Urinary bladder (tissue), 4 donors: Measurements from ENCODE around the gene CUZD1. TPM values are rescaled to one million over a fixed set of nuclear protein-coding genes. Genes with fewer than 3 reads are reported as not detected.

ENCODE experiments used
- DNase-seq: peaks from one replicate; pipeline ENCODE4 v3.0.0-alpha.2; 2015; ENCODE audit errors: extremely low spot score
- H3K27ac ChIP-seq: one replicate; pipeline ENCODE4 v1.5.1; 2013; ENCODE audit warnings: low read depth, mild to moderate bottlenecking, moderate library complexity
- H3K36me3 ChIP-seq: one replicate; pipeline ENCODE4 v1.6.1; 2013; ENCODE audit warnings: mild to moderate bottlenecking, moderate library complexity; ENCODE audit not compliant: insufficient read depth
- H3K4me1 ChIP-seq: one replicate; pipeline ENCODE4 v1.6.1; 2013; ENCODE audit warnings: mild to moderate bottlenecking, moderate library complexity; ENCODE audit not compliant: insufficient read depth
- H3K4me3 ChIP-seq: one replicate; pipeline ENCODE4 v1.5.1; 2013; ENCODE audit warnings: low read depth, low read length
- whole genome bisulfite sequencing: extraction: QIAGEN DNeasy Blood & Tissue Kit; methylation state at CpG from one replicate; pipeline ENCODE4 v1.1.7; 2013; 5-methylcytosine and 5-hydroxymethylcytosine counted together
- polyA plus RNA-seq: library from polyadenylated mRNA; stranded (reverse); fragments of 200-250 nt; gene quantifications from one replicate; pipeline ENCODE4 v1.2.3, GENCODE V29; 2013
- total RNA-seq: library from RNA; depleted of rRNA; stranded (reverse); fragments of >200 nt; gene quantifications from one replicate; pipeline ENCODE4 v1.2.3, GENCODE V29; 2014
- donor health status: healthy with polysubstance abuse.
- donor health status: healthy.

The CUZD1 gene
- total and polyA plus RNA-seq, 2 donors = 0.56 to 0.63 TPM

DNA sequence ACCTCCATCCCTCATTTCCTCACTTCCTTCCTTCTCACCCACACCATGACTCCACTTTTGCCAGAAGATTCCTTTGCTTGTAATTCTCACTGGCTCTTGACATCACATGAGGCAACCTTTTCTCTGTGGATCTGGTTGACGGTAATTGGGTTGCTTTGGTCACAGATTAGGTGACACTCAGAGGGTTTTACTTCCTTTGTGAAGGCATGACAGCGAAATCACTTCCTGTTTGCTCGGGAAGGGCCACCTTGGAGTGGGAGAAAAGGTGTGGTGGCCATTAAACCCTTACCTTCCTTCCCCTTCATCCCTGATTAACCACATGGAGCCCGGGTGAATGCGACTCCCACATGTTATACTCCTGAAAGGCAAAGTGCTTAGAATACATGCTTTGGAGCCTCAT is 30.2 kb downstream of the CUZD1 start:
- no peaks in the 10 kb centered on the region for H3K36me3 ChIP-seq
- no peaks in the 10 kb centered on the region for H3K4me1 ChIP-seq
- no peak for DNase-seq
- no peak overlapping the region for H3K4me3 ChIP-seq
- 73% methylated on average over 5 of the region's 5 CpGs for WGBS
- no peak overlapping the region for H3K27ac ChIP-seq

GRCh38 chr10:122814493-122814892 is 31.2 kb downstream of the CUZD1 start:
- Histone ChIP-seq H3K36me3 (no peaks in the 10 kb centered on the region), H3K4me1 (no peaks in the 10 kb centered on the region), H3K4me3 (no peak overlapping the region), H3K27ac (no peak overlapping the region)
- WGBS = 63% methylated on average over 2 of the region's 2 CpGs
- no peak for DNase-seq

DNA sequence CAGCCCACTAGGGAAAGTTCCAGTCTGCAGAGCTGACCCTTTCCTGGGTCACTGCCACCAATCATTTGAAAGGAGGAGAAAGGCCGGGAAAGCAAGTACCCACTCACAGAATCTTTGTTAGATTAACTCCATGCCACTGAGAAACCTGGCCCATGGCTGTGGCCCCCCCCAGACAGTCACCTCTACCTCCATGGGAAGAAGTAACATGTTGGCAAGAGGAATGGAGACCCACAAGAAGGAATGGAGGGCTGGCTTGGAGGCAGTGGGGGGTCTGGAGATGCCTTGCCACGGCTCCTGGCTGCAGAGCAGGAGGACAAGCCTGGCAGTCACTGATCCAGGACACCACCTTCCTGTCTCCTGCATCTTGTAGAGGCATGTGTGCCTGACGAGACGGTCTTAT is 32.9 kb downstream of the CUZD1 start:
- H3K36me3 ChIP-seq = no peaks in the 10 kb centered on the region
- no peak overlapping the region for H3K4me3 ChIP-seq
- 72% methylated on average over 4 of the region's 4 CpGs for WGBS
- H3K4me1 ChIP-seq = no peaks in the 10 kb centered on the region
- no peak for DNase-seq
- H3K27ac ChIP-seq = no peak overlapping the region

DNA sequence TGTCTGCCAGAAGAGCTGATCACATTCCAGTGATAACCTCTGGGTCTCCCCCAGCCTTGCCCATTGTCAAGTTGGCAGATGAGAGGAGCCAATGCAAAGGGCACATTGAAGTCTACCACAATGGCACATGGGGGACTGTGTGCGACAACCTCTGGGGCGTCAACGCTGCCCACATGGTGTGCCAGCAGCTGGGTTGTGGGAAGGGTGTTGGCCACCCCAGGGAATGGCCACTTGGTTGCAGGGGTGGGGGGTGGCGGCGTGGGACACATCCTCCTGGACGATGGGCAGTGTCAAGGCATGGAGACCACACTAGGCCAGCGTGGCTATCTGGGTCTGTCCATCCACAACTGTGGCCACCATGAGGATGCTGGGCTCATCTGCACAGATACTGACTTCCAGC is 43.4 kb downstream of the CUZD1 start:
- Histone ChIP-seq H3K4me1 (no peaks in the 10 kb centered on the region), H3K4me3 (no peak overlapping the region), H3K36me3 (no peaks in the 10 kb centered on the region), H3K27ac (no peak overlapping the region)
- no peak for DNase-seq
- 90% methylated on average over 7 of the region's 7 CpGs for WGBS

- Histone ChIP-seq H3K27ac (no peak overlapping the region), H3K4me1 (no peaks in the 10 kb centered on the region), H3K4me3 (no peak overlapping the region), H3K36me3 (no peaks in the 10 kb centered on the region)
- no peak for DNase-seq
- 86% methylated on average over 12 of the region's 12 CpGs for WGBS
Measured at GRCh38 chr10:122798704-122799231, 46.9 kb downstream of the CUZD1 start.

DNA sequence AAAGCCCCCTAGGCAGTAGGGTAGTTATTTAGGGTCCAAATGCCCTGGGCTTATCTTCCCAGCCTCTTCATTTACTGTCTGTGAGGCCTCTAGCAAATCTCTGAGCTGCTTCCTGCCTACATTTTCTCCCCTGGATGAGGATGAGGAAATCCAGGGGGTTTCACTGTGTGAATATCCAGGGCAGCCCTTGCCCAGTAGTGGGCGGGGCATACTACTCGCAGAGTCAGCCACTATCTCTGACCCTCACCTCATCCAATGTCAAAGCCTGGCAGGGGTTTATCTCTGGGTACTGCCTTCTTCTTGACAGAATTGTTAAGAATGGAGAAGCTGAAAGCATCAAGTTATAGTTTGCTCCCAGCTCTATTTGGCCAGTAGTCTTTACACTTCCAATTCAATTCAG is 48.9 kb downstream of the CUZD1 start:
- Histone ChIP-seq H3K36me3 (no peaks in the 10 kb centered on the region), H3K27ac (no peak overlapping the region), H3K4me1 (no peaks in the 10 kb centered on the region), H3K4me3 (no peak overlapping the region)
- no peak for DNase-seq
- 45% methylated on average over 2 of the region's 2 CpGs for WGBS

GRCh38 chr10:122795924-122796323 is 49.7 kb downstream of the CUZD1 start:
- DNase-seq = no peak

GRCh38 chr10:122786269-122786668 is 59.4 kb downstream of the CUZD1 start:
- no peak for DNase-seq
- Histone ChIP-seq H3K4me3 (no peak overlapping the region), H3K36me3 (no peaks in the 10 kb centered on the region), H3K27ac (no peak overlapping the region), H3K4me1 (no peaks in the 10 kb centered on the region)
- WGBS = 6% methylated on average over 3 of the region's 3 CpGs

More at GRCh38 chr10:122795924-122796323, 49.7 kb downstream of the CUZD1 start:
- H3K36me3 ChIP-seq = no peaks in the 10 kb centered on the region
- H3K4me1 ChIP-seq = no peaks in the 10 kb centered on the region
- H3K4me3 ChIP-seq = no peak overlapping the region
- WGBS = 67% methylated on average over 5 of the region's 5 CpGs
- no peak overlapping the region for H3K27ac ChIP-seq

- WGBS = 63% methylated on average over 1 of the region's 1 CpG
- H3K4me1 ChIP-seq = no peaks in the 10 kb centered on the region
- no peaks in the 10 kb centered on the region for H3K36me3 ChIP-seq
- H3K27ac ChIP-seq = no peak overlapping the region
- no peak for DNase-seq
- H3K4me3 ChIP-seq = no peak overlapping the region
Measured at GRCh38 chr10:122782911-122783310, 62.7 kb downstream of the CUZD1 start.

Other genes with a start within 250 kb of the CUZD1 start
- not detected for gene C10orf120, start 146.0 kb downstream of the CUZD1 start, total RNA-seq
- not detected for gene C10orf120, start 146.0 kb downstream of the CUZD1 start, polyA plus RNA-seq
- gene FAM24B, start 33.7 kb upstream of the CUZD1 start, total RNA-seq = 2.4 TPM
- gene FAM24B, start 33.7 kb upstream of the CUZD1 start, polyA plus RNA-seq = 1.8 TPM
- not detected for gene FAM24A, start 64.8 kb upstream of the CUZD1 start, total RNA-seq
- gene FAM24A, start 64.8 kb upstream of the CUZD1 start, polyA plus RNA-seq = not detected
- 18.5 TPM for gene C10orf88, start 108.4 kb upstream of the CUZD1 start, total RNA-seq
- gene C10orf88, start 108.4 kb upstream of the CUZD1 start, polyA plus RNA-seq = 6.0 TPM
- gene PSTK, start 134.5 kb upstream of the CUZD1 start, total RNA-seq = 5.0 TPM
- 3.1 TPM for gene PSTK, start 134.5 kb upstream of the CUZD1 start, polyA plus RNA-seq
- 19.1 TPM for gene IKZF5, start 162.9 kb upstream of the CUZD1 start, total RNA-seq
- 8.6 TPM for gene IKZF5, start 162.9 kb upstream of the CUZD1 start, polyA plus RNA-seq
- gene ACADSB, start 163.1 kb upstream of the CUZD1 start, total RNA-seq = 24.0 TPM
- gene ACADSB, start 163.1 kb upstream of the CUZD1 start, polyA plus RNA-seq = 12.7 TPM